ENCODE results near the gene MAP1LC3C.

DNA sequence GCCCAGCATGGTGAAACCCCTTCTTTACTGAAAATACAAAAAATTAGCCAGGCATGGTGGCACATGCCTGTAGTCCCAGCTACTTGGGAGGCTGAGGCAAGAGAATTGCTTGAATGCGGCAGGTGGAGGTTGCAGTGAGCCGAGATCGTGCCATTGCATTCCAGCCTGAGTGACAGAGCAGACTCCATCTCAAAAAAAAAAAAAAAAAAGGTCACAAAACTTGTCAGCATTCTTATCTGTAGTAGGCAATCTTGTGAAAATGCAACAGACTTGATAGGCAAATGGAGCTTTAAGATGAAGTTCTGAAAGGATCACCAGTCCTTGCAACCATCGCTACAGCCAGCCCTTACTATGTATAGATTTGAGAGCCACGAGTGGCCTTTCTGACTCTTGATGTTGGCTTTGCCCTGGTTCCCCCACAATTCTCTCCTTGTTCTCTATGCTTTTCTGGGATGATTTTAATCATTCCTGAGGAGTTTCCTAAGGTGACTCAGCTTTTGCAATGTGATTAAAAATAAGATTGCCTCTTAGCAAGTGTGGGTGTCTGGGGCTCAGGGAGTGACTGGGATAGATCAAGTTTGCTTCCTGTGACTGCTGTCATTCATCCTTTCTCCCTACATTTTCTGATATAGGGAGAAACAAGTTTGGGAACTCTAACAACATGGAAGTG lies 7.1 kb upstream of the MAP1LC3C start:
- TF ChIP-seq, protein P1, sequence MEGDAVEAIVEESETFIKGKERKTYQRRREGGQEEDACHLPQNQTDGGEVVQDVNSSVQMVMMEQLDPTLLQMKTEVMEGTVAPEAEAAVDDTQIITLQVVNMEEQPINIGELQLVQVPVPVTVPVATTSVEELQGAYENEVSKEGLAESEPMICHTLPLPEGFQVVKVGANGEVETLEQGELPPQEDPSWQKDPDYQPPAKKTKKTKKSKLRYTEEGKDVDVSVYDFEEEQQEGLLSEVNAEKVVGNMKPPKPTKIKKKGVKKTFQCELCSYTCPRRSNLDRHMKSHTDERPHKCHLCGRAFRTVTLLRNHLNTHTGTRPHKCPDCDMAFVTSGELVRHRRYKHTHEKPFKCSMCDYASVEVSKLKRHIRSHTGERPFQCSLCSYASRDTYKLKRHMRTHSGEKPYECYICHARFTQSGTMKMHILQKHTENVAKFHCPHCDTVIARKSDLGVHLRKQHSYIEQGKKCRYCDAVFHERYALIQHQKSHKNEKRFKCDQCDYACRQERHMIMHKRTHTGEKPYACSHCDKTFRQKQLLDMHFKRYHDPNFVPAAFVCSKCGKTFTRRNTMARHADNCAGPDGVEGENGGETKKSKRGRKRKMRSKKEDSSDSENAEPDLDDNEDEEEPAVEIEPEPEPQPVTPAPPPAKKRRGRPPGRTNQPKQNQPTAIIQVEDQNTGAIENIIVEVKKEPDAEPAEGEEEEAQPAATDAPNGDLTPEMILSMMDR (IDR thresholded peaks at IDR 0.05; ENCODE audit: poor library complexity), result no peak
- TF ChIP-seq EZH2 (IDR thresholded peaks at IDR 0.05; ENCODE audit: borderline replicate concordance), result no peak

All from hepatocyte (in vitro differentiated cells).